ENCODE measurements around the gene CDCA8. TPM values are rescaled to one million over a fixed set of nuclear protein-coding genes. Genes with fewer than 3 reads are reported as not detected.

CDCA8 gene
- total and polyA plus RNA-seq, 2 of the 13 experiments (the other 11 are each of a cell fraction or from before 2014, with no cell fraction given), result 24.1 to 38.6 TPM

- intact Hi-C loops (cut with micrococcal nuclease; ENCODE audit: unreplicated experiment) (no loop called here), in situ Hi-C loops (cut with HindIII; ENCODE audit: extremely low pct_ligation_motif_present, low pct_unique_long_range_greater_than_20kb) (no loop called here)
- Histone ChIP-seq H2AFZ (ENCODE audit: low read length) (no peak overlapping the region), H3K4me1 (ENCODE audit: insufficient read depth, low read length) (peaks cover 8% of the 10 kb centered on the region), H4K20me1 (ENCODE audit: insufficient read depth, low read length) (no peaks in the 10 kb centered on the region), H3K9ac (ENCODE audit: insufficient read depth, low read depth, low read length) (no peak overlapping the region), H3K27me3 (ENCODE audit: control insufficient read depth in 1 of 2, insufficient read depth in 2 of 2, low read length in 2 of 2) (peaks cover 3 to 65% of the 10 kb centered on the region in 2 experiments; a peak in 3 of 5 replicates), H3K36me3 (replicated peaks in 1 of 2; ENCODE audit: control insufficient read depth in 1 of 2, insufficient read depth in 2 of 2, low read length in 2 of 2) (no peaks in the 10 kb centered on the region), H3K4me3 (replicated peaks in 1 of 3; ENCODE audit: insufficient read depth in 1 of 3, low read depth in 2 of 3, low read length in 3 of 3) (no peak overlapping the region), H3K9me3 (ENCODE audit: low read length) (no peaks in the 10 kb centered on the region), H3K27ac (ENCODE audit: extremely low read length, insufficient read depth, low read length) (no peak overlapping the region), H3K79me2 (ENCODE audit: insufficient read depth, low read length) (no peaks in the 10 kb centered on the region), H3K4me2 (ENCODE audit: low read depth, low read length) (no peak overlapping the region)
- no peak for ATAC-seq
- DNase-seq (ENCODE audit: low spot score), result no peak
- ChIA-PET POLR2A (no interaction called here), CTCF (ENCODE audit: low intra/inter-chr PET ratio, low total read pairs) (no interaction called here)
- TF ChIP-seq CREB1 (IDR thresholded peaks at IDR 0.05) (peak; percentile 66; the same call in 1 of the 2 replicates), CREB1 (CRISPR knock-in tag; IDR thresholded peaks at IDR 0.05) (no peak), ATF7 (IDR thresholded peaks at IDR 0.05) (peak; percentile 96), ATF7 (CRISPR knock-in tag; IDR thresholded peaks at IDR 0.05) (no peak), ASH2L (IDR thresholded peaks at IDR 0.05; ENCODE audit: insufficient read length, low read depth, low read length) (no peak)
- no peak for FAIRE-seq
- no TSS peak for BruUV-seq (replicated peaks)
- WGBS (ENCODE audit: low lambda C conversion rate), result 6% methylated on average over 6 of the region's 6 CpGs
Measured at GRCh38 chr1:37671261-37671660, 21.1 kb upstream of the CDCA8 start.

GRCh38 chr1:37672136-37672870 is 20.0 kb upstream of the CDCA8 start:
- Histone ChIP-seq H3K4me3 (replicated peaks in 1 of 3; ENCODE audit: insufficient read depth in 1 of 3, low read depth in 2 of 3, low read length in 3 of 3) (no peak overlapping the region), H3K9ac (ENCODE audit: insufficient read depth, low read depth, low read length) (no peak overlapping the region), H3K27me3 (ENCODE audit: control insufficient read depth in 1 of 2, insufficient read depth in 2 of 2, low read length in 2 of 2) (peaks cover 3 to 63% of the 10 kb centered on the region in 2 experiments; a peak in 3 of 5 replicates), H3K27ac (ENCODE audit: extremely low read length, insufficient read depth, low read length) (no peak overlapping the region), H3K4me2 (ENCODE audit: low read depth, low read length) (no peak overlapping the region), H3K4me1 (ENCODE audit: insufficient read depth, low read length) (peaks cover 8% of the 10 kb centered on the region), H3K36me3 (replicated peaks in 1 of 2; ENCODE audit: control insufficient read depth in 1 of 2, insufficient read depth in 2 of 2, low read length in 2 of 2) (no peaks in the 10 kb centered on the region), H3K79me2 (ENCODE audit: insufficient read depth, low read length) (no peaks in the 10 kb centered on the region), H3K9me3 (ENCODE audit: low read length) (no peaks in the 10 kb centered on the region), H4K20me1 (ENCODE audit: insufficient read depth, low read length) (no peaks in the 10 kb centered on the region), H2AFZ (ENCODE audit: low read length) (no peak overlapping the region)
- CTCF ChIA-PET (ENCODE audit: low intra/inter-chr PET ratio, low total read pairs), result no interaction called here
- intact Hi-C loops (cut with micrococcal nuclease; ENCODE audit: unreplicated experiment), result no loop called here
- in situ Hi-C loops (cut with HindIII; ENCODE audit: extremely low pct_ligation_motif_present, low pct_unique_long_range_greater_than_20kb), result no loop called here
- POLR2A ChIA-PET, result no interaction called here
- DNase-seq (ENCODE audit: low spot score) (no peak), ATAC-seq (no peak), FAIRE-seq (no peak)
- no TSS peak for BruUV-seq (replicated peaks)
- 7% methylated on average over 8 of the region's 9 CpGs for WGBS (ENCODE audit: low lambda C conversion rate)
- no peak for TF ChIP-seq SMAD3 (CRISPR knock-in tag; IDR thresholded peaks at IDR 0.05)
- TF ChIP-seq IRF2 (CRISPR knock-in tag; IDR thresholded peaks at IDR 0.05), result no peak
- no peak for TF ChIP-seq PRDM15 (CRISPR knock-in tag; IDR thresholded peaks at IDR 0.05)
- no peak for TF ChIP-seq ZNF30 (CRISPR knock-in tag; IDR thresholded peaks at IDR 0.05)
- TF ChIP-seq ZNF709 (CRISPR knock-in tag; IDR thresholded peaks at IDR 0.05), result no peak
- no peak for TF ChIP-seq CREB1 (IDR thresholded peaks at IDR 0.05)
- TF ChIP-seq CREB1 (CRISPR knock-in tag; IDR thresholded peaks at IDR 0.05), result no peak
- TF ChIP-seq FOXA3 (CRISPR knock-in tag; IDR thresholded peaks at IDR 0.05), result no peak
- no peak for TF ChIP-seq ZBTB26 (CRISPR knock-in tag; IDR thresholded peaks at IDR 0.05; ENCODE audit: borderline replicate concordance)
- no peak for TF ChIP-seq ZNF577 (CRISPR knock-in tag; IDR thresholded peaks at IDR 0.05; ENCODE audit: borderline replicate concordance, low read depth)
- no peak for TF ChIP-seq ZSCAN31 (CRISPR knock-in tag; IDR thresholded peaks at IDR 0.05; ENCODE audit: low read depth)
- no peak for TF ChIP-seq ZNF790 (CRISPR knock-in tag; IDR thresholded peaks at IDR 0.05; ENCODE audit: borderline replicate concordance)

Data from HepG2 (cell line).